HG03135 (cell line): ENCODE measurements around the gene CREBBP.

Experiments
- ATAC-seq: cut with Tn5 transposase; IDR thresholded peaks from one replicate; pipeline ENCODE4 v1.9.1; 2021; ENCODE audit warnings: mild to moderate bottlenecking, moderate library complexity; ENCODE audit not compliant: unreplicated experiment

Gene CREBBP

DNA sequence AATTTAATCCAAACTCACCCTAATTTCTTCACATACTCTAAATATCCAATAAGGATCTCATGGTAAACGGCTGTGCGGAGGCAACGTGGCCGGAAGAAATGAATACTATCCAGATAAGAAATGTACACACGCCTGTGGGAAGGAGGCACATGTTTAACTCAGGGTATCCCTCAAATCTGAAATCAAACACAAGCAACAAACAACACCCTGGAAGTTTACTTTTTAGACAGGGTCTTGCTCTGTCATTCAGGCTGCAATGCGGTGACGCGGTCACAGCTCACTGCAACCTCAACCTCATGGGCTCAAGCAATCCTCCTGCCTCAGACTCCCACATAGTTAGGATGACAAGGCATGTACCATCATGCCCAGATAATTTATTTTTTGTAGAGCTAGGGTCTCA lies 142.0 kb downstream of the CREBBP start:
- no peak for ATAC-seq

DNA sequence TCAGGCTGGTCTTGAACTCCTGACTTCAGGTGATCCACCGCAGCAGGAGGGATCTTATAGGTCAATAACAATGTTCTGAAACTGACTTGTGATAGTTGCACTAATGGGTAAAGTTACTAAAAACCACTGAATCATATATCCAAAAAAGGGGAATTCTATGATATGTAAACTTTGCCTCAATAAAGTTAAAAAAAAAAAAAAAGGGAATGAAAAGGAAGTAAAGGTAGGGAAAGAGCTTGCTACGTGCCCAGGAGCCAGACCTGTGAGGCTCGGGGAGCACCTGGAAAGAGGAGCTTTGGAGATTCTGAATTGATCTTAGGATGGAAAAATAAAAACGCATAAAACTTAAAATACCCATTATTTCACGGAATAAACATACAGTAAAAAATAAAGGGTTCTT lies 142.4 kb downstream of the CREBBP start:
- no peak for ATAC-seq

DNA sequence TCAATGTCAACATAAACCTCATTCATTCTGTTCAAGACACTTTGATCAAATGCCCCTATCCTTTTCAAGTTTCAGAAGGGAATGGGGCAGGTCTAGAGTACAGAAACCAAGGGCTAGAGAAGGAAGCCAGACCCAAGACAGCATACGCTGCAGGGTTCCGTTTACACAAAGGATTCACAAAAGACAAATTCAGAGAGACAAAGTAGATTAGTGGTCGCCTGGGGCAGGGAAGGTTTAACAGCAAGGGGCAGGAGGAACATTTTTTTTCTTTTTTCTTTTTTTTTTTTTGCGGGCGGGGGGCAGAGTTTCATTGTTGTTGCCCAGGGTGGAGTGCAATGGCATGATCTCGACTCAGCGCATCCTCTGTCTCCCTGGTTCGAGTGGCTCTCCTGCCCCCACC lies 143.3 kb downstream of the CREBBP start:
- ATAC-seq: no peak

DNA sequence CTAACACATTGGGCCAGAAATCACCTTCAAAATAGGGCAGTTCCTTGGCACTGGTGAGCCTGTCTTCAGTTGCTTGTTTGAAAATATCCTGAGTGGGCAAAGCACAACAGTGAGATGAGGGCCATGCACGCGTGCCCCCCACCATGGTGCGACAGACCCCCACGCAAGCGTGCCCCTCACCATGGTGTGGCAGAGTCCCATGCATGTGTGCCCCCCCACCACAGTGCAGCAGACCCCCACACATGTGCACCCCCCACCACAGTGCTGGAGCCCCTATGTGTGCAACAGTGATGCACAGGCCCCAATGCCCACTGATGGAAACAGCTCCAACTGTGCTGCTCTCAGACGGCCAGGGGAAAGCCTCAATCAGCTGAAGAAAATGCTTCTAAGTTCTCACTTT lies 144.4 kb downstream of the CREBBP start:
- ATAC-seq: no peak

DNA sequence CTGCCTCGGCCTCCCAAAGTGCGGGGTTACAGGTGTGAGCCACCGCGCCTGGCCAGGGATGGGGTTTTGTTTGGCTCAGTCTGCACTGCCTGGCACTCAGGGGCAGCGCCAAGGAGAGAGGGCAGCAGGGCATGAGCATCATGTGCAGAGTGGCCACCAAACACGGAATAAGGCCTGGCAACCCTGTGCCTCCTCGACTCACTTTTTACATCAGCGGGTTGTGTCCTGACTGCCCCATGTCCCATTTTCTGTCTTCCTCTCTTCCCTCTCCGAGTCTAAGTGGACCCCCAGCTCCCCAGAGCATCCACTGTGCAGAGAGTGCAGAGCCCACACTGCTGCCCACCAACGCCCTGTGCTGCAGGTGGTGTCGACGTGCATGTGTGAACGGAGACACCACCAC lies 145.0 kb downstream of the CREBBP start:
- no peak for ATAC-seq

DNA sequence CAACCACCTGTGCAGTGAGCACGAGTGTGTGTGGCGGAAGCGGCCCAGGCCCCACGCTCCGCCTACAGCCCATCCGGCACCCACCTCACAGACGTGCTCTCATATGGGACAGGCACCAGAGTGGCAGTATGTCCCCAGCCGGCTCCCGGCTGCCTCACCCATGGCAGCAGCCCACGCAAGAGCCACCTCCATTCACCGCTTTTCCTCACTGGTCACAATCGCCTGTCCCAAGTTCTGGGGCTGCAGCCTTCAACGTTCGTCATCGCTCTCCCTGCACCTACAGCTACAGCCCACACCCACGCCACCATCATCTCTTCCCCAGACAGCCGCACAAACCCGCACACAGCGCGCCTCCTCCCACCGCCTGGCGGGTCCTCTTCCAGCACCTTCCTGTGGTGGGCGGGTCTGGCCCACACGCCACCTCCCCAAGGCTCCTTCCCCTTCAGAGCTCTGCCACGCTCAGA lies 145.7 kb downstream of the CREBBP start:
- ATAC-seq: no peak

DNA sequence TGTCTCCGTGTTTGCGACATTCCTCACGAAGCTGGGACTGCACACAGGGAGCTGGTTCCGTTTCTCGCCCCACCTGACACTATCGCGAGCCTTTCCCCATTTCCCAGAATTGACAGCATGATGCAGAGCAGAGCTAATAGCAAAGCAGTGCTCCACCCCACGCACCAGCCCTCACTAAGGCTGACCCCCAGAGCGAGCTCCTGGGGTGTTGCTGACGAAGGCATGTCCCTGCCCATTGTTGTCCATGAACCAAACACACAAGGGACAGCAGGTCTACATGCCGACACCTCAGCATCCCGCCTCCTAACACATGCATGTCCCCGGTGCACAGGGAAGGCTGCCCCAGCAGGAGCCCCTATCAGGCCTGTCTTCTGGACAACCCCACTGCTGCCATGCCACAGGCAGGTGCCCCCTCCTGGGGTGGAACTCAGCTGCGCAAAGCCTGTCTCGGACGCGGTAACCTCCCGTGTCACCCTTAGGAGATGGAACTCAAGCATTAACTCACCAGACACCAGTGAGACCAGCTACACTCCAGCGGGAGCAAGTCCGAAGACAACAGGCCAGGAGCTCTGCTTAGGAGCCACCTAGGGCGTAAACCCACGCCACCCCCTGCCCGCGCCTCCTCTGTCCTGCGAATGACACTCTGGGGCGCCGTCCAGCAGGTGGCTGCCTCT lies 146.3 kb downstream of the CREBBP start:
- no peak for ATAC-seq

DNA sequence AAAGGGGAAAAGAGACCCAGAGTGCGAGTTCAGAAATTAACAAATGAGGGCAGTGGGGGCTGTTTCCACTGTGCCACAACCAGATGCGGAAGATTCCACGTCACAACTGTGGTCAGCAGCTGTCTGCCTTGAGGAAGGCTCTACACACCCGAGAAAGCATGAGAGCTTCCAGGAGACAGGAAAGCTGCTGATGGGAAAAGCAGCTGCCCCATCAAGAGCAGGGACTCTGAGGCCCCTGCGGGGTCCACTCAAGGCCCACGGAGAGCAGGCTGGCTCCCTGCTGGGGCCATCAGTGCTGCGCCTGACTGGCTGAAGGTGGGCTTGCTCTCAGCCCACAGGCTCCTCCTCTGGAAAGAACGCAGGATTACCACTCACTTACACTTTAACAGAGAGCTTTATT lies 148.3 kb downstream of the CREBBP start:
- no peak for ATAC-seq

DNA sequence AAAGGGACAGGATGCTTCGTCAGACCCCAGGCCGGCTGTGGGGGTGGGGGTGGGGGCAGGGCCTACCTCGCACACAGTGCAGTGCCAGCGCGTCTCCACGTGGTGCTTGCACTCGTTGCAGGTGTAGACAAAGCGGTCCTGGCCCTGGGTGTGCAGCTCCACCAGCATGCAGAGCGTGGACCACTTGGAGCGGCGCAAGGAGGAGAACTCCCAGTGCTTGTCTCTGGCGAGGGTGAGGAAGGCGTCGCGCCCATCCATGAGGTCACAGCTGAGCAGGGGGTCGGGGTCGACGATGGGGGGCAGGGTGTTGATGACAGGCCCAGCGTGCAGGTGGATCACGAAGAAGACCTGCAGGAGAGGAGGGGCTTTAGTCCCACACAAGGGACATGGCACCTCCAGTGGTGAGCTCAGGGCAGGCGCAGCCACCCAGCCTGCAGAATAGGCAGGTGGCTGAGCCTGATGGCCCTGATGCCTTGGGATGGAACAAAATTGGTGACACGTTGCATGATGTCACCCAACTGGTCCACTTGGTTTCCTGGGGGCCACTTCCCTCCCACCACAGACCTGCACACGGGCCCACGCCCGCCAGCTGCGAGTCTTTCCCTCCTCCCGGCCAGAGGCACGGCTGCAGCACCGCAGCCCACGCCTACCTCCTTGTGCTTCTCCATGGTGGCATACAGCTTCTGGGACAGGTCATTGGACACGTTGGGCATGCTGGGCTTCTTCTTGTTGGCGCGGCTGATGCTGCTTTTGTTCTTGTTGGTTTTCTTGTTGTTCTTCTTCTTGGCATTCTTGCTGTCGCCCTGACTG lies 149.2 kb downstream of the CREBBP start:
- no peak for ATAC-seq

DNA sequence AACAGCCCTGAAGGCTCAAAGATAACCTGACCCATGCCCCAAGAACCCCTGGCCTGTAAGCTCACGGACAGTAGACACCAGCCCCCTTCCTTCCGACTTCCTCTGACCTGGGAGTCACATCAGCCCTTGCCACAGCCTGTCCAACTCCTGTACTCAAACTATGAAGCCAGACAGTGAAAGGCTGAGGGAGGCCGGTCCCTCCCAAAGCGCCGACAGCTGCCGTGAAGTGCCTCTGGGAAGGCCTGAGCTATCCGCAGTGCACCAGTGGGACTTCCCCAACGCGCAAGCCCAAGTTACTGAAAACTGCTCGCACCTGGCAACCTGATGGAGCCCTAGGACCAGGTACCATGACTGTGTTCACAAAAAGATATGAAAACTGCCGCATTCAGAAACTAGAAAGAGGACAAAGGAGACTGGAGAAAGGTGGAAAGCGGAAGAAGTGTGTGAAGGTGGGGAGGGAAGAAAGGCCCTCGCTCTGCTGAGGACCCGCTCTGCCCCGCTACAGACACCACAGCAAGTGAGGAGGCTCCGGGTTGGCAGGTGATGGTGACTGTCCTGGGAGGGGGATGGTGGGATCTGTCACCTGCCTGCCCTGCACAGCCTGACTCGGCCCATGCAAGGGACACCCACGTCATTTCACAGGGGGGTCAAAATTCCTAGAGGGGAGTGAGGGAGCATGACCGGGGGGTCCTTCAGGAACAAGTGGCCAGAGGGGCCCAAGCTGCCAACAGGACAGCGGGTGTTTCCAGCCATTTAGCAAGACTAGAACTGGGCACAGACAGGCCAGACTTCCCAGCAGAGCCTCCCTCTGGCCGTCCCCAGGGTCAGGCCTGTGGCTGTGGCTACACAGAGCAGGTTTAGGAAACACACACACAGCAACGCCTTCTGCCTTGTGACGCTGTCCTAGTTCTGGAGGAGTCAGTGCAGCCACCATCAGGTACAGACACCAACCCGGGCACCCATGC lies 150.1 kb downstream of the CREBBP start:
- no peak for ATAC-seq

DNA sequence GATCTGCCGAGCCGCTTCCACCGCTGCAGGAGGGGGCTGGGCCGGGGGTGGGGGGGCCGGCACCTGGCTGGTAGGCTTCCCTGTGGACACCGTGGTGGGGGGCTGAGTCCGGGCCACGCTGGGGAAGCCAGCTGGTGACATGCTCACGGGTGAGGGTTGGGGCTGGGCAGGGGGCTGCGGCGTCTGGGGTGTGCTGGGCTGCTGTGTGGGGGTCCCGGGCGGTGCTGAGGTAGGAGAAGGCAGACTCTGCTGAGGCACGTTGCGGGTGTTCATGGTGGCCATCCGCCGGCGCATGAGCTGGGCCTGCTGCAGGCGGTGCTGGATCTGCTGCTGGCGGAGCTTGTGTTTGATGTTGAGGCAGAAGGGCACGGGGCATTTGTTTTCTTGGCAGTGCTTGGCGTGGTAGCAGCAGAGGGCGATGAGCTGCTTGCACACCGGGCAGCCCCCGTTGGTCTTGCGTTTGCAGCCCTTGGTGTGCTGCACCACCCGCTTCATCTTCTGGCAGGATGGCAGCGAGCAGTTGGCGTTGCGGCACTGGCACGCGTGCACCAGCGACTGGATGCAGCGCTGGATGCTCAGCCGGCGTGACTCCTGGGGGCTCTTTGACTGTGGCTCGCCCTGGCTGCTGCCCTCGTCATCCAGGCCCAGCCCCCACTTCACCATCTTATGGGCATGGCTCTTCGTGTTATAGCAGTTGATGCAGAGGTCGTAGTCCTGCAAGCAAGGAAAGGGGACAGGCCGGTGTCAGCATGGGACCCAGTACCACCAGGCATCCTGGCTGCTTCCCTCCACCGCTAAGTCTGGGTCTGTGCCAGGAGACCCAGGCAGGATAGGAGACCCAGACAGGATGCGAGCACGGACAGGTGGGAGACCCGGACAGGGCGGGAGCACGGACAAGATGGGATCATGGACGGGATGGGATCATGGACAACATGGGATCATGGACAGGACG lies 151.1 kb downstream of the CREBBP start:
- ATAC-seq: no peak

DNA sequence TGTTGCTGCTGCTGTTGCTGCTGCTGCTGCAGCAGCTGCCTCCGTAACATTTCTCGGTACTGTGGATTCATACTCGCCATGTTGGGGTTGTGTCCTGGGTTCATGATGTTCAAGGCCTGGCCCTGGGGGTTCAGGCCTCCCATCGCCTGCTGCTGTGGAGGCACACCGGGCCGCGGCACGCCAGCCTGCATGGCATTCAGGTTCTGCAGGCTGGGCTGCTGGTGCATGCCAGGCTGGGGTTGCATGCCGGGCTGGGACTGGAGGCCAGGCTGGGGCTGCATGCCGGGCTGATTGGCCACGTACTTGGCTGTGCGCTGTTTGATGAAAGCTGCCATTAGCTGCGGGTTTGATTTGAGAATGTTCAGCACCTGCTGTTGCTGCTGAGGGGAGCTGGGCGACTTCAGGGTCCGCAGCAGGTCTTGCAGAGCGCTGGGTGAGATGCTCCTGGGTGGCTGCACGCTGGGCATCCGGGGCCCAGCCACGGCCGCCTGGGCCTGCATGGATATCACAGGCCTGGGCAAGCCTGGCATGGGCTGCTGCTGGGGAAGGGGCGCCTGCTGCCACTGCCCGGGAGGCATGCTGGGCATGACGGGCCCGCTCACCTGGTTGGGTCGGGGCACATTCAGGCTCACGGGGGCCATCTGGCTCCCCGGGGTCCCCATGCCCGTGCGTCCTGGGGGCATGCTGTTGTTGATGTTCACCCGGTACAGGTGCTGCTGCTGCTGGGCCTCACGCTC lies 151.9 kb downstream of the CREBBP start:
- ATAC-seq: no peak

DNA sequence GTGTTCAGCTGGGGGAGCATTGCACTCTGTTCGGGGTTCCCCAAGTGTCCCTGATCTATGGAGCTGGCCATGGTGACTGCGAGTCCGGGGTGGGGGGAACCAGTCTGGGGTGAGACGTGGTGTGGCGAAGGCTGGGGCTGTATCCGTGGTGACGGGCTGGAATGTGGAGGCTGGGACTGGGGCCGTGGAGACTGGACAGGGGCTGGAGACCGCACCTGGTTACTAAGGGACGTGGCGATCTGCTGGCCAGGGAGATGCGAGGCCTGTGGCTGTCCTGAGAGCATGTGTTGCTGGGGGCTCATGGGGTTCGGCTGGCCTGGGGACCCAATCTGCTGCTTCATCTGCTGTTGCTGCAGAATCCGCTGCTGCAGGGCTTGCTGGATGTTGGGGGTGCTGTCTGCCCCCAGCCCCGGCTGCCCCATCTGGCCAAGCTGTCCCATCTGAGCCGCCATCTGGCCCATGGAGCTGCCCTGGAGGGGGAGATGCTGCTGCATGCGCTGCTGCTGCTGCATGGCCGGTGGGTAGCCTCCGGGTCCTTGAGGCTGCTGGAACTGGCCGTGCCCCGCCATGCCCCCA lies 152.6 kb downstream of the CREBBP start:
- no peak for ATAC-seq

DNA sequence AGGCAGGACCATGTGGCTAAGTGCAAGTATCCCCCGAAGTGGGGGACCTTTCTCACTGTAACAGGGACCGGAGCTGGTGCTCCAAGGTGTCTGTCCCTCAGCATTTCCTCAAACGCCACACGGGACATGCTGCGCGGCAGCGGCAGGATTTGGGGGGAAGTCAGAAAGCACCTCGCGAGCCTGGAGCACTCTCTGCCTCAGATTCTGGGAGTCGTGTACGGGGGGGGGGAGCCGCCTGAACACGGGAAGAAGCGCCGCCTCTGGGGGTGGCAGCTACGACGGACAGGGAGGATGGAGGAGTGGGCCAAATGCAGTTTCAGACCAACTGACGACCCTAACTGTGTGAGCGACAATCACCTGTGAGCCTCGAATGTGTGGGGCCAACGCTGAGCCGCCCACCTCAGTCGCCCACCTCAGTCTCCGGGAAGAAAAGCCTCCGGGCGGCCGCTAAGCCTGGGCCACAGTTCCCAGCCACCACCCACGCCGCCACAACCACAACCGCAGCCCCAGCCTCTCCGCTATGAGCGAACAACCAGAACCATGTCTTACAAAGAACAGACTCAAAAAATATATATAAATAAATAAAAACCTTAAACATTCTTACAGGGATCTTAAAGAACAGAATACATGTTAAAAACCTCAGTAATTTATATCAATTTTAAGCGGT lies 154.4 kb downstream of the CREBBP start:
- no peak for ATAC-seq

DNA sequence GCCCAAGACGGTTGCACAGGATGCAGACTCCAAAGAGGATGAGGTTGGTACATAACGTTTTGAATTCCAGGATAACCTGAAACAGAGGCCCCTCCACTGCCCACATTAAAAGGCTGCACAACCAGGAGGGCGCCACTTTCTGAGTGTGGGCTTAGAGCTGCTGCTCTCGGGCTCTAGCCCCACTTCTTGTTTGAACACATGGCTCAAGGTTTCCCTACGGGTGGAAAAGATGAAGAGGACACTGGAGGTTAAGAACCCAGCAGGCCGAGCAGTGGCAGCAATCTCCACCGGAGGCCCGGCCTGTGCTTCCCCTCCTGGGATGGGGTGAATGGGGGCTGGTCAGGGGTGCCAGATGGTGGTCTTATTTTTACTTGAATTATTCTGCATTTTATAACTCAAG lies 155.2 kb downstream of the CREBBP start:
- no peak for ATAC-seq

DNA sequence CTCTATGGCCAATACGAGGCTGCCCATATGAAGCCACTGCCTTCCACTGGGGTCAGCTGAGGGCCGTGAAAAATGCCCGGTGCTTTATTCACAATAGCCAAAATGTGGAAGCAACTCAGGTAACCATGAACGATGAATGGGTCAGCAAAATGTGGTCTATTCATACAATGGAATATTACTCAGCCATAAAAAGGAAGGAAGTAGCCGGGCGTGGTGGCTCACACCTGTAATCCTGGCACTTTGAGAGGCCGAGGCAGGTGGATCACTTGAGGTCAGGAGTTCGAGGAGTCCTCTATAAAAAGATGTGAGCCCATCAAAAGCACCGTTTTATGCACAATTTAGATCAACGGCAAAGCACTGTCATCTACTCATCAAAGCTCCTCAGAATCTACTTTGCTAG lies 158.0 kb downstream of the CREBBP start:
- no peak for ATAC-seq

DNA sequence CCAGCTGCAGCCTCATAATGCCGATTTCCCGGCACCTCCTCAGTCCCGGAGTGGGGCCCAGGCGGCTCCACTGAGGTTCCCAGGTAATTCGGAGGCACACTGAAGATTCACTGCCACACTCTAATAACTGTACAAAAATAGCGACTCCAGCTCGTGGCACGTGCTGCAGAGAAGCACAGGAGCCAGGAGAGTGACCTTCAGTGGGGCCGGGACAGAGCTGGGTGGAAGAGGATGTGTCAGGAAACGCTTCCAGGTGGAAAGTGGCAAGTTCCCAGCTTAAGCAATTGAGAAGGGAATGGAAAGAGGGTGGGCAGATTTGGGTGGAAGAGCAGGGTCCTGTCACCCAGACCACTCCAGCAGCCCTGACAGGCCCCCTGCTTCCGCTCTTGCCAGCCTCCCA lies 160.1 kb downstream of the CREBBP start:
- ATAC-seq: no peak

DNA sequence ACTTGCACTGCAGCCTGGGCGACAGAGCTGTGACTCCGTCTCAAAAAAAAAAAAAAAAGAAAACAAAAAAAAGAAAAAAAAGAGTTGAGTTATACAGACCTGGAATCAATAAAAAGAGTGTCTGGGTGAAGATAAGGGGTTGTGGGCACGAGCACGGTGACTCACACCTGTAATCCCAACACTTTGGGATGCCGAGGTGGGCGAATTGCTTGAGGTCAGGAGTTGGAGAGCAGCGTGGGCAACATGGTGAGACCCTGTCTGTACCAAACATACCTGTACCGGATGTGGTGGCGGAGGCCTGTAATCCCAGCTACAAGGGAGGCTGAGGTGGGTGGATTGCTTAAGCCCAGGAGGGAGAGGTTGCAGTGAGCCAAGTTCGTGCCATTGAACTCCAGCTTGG lies 161.9 kb downstream of the CREBBP start:
- ATAC-seq: no peak

DNA sequence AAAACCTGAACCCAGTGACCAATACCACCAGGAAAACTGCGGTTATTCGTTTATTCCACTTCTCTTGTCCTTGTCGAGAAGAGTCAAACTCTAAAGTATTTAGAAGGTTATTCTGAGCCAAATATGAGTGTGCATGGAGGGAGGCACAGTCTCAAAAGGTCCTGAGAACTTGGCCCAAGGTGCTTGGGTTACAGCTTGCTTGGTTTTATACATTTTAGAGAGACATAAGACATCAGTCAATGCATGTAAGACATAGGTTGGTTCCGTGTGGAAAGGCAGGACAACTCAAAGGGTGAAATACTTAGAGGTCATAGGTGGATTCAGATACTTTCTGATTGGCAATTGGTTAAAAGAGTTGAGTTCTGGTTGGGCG lies 162.5 kb downstream of the CREBBP start:
- ATAC-seq: no peak
